Forelimb muscle (tissue), 1 donor: ENCODE data around the gene SSBP4. TPM values are rescaled to one million over a fixed set of nuclear protein-coding genes. Genes with fewer than 3 reads are reported as not detected.

ENCODE experiments used
- DNase-seq: peaks from one replicate; pipeline ENCODE4 v3.0.0-alpha.2; 2013; ENCODE audit warnings: low read depth
- polyA plus RNA-seq: library from polyadenylated mRNA; unstranded; fragments of 120-200 nt; gene quantifications from one replicate; pipeline ENCODE4 v1.2.1, GENCODE V29; 2013; ENCODE audit not compliant: insufficient read length

The SSBP4 gene
- polyA plus RNA-seq, 1 donor = 94.6 TPM

DNA sequence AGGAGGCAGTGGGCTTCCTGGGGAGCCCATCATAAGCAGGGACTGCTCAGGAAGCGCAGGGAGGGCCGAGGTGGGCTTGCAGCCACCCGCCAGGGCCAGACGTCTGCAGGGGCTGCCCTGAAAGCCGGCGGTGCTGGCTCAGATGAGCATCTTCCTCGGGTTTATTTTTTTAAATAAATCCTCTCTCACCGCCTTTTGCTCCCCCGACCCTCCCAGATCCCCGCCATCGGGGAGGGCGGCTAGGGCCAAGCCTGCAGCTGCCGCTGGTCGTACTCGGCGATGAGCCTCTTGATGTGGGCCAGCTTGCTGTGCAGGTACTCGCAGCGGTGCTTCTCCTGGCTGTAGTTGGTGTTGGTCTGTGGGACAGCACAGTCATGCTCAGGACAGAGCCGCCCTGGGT lies 25.3 kb downstream of the SSBP4 start:
- DNase-seq = no peak

DNA sequence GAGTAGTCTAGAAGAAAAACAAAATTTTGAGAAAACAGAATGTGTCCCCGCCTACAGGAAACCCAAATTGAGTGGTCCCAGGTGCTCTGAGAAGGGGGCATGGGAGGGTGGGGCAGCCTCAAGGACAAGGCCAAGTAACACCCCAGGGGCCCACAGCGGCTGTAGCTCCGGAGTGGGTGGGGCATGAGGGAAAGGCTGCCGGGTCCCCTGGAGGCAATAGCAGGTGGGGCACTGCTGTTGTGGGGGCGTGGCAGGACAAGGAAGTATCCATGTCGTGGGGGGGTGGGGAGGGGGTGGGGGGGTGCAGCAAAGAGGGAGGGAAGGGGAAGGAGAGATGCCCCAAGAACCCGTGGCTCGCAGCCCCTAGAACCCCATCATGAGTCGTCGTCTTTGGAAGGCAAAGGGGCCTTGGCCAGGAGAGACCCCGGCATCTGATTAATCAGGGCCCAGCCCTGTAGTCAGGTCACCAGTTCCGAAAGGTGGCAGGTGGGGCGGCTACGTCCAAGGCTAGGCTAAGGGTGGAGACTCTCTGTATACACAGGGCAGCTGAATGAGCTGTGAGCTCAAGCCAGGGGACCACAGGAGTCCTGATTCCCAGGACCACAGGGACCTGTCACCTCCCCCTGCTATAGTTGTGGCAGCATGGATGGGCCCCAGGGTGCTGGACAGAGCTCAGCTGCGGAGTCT lies 26.2 kb downstream of the SSBP4 start:
- DNase-seq = no peak

DNA sequence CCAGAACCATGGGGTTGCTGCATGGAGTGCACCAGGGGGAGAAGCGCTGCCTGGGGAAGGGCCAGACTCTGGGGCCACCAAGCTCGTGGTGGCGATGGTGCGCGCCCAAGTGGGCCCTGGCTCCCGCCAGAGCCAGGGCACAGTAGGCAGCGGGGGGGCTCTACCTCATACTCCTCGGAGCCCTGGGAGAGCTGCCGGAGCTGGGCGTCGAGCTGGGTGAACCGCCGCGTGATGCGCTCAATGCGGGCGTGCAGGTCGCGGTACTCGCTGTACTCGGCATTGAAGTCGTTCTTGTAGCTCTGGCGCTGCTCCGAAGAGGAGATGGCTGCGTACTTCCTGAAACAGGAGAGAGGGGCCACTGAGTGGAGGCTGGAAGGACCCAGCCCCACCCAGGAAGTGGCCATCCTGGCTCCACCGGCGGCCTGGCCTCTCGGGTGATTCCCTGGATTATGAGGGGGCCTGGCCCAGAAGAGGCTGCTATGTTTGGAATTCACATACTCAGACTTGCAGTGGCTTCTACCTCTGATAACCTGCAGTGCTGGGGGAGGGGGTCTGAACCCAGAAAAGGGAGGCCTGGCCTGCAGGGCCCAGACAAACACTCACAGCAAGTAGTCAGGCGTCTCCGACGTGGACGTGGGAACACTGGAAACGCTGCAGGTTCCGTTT lies 27.1 kb downstream of the SSBP4 start:
- DNase-seq = no peak

GRCh38 chr19:18446811-18447359 lies 27.7 kb downstream of the SSBP4 start:
- no peak for DNase-seq

GRCh38 chr19:18449552-18449951 lies 30.4 kb downstream of the SSBP4 start:
- DNase-seq = no peak

DNA sequence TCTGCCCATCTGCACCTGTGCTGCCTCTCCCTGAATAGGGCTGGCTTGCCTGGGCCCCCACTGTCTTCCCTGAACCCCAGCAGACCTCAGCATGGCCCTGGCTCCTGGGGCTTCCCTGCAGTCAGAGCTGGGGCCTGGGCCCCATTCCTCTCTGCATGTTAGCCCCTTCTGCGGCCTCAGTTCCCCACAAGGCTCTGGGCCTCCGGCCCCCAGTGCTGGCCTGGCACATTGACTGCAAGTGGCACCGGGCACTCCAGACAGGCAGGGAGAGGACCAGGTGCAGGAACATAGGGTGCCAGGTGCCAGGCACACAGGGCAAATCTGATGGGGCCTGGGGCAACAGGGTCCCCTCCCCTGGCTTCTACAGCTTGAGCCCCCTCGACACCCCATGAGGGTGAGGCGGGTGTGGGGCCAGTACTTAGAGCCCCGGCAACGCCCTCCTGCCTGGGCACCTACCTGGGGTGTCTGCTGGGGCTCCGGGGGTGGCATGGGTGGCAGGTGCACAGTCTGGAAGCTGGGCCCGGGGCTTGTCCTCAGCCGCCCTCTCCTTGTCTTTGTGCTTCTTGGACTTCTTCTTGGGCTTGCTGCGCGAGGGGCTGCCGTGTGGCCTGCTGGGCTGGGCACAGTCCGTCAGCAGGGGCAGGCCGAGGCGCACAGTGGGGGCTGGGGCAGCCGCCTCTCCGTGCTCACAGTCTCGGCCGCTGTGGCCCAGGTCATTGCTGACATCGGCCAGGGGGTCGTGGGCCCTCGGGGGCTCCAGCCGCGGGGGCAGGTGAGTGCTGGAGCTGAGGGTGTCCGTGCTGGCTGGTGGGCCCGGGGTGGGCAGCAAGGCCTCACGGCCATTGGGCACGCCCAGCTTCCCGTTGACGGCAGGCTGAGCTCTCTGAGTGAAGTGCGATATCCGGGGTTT lies 31.1 kb downstream of the SSBP4 start:
- no peak for DNase-seq

DNA sequence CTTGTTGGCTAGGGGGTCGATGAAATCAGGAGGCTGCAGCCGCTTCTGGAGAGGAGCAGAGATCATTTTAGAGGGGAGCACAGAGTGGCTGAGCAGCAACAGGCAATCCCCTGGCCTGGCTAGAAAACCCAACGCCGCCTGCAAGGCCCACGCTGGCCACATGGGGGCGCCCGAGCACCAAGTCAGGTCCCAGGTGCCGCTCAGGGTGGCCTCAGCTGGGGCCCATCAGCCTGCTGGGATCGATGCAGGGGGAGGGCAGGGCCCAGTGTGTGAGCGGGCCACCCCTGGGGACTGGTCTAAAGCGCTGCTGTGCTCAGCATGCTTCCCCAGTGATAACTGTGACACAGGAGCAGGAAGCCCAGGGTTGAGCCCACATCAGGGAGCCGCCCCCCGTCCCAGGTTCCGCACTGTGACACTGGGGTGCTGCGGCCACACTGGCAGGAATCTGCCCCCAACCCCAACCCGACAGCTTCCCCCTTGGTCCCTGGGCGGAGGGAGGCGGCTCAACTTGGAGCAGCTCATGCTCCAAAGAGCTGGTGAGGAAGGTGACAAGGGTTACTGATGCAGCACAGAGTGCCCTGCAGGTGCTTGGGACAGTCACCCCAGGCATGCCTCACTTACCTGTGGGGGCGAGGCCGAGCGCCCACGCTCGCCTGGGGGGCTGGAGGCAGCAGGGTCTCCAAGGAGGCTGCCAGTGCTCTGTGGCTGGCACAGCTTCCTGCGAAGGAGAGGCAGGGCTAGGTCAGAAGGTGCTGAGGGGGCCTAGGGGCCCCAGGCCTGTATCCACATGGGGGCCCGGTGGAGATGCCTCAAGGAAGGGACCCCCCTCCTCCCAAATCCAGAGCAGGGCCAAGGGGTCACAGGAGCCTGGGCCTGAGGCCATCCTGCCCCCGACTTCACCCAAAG lies 32.0 kb downstream of the SSBP4 start:
- DNase-seq = no peak

DNA sequence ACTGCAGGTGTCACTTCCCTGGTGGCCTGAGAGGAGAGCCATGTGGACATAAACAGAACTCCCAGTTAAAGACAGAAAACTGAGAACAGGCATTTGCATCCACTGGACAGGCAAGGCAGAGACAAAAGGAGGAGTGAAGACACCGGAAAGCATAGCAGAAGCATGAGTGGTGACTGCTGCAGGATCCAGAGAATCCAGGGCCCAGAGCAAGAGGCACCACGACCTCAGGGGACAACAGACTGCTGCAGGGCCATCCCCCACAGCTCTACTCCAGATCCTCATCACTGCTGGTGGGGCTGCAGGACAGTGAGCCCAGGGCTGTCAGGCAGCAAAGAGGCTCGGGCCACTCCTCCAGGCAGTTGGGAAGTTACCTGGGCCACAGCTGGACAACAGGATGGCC lies 33.2 kb downstream of the SSBP4 start:
- DNase-seq = no peak

DNA sequence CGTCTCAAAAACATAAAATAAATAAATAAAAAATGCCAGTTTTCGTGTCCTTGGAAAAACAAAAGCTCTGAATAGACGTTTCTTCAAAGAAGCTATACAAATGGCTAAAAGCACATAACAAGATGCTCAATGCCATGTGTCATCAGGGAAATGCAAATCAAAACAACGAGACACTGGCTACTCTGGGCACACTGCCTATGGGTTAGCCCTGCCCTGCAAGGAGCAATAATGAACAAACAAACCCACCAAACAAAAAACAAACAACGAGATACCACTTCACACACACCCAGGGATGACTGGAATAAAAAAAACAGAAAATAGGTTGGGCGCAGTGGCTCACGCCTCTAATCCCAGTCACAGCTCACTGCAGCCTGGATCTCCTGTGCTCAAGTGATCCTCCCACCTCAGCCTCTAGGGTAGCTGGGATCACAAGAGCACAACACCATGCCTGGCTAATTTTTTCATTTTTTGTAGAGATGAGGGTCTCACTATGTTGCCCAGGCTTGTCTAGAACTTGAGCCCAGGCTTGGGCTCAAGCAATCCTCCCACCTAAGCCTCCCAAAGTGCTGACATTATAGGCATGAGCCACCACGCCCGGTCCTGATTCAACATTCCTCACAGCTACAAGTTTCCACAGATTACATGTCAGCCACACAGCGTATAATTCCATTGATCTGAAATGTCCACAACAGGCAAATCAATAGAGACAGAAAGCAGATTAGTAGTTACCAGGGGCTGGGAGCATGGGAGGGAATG lies 34.2 kb downstream of the SSBP4 start:
- no peak for DNase-seq

- no peak for DNase-seq
Observed at GRCh38 chr19:18456279-18456678, 37.1 kb downstream of the SSBP4 start.

DNA sequence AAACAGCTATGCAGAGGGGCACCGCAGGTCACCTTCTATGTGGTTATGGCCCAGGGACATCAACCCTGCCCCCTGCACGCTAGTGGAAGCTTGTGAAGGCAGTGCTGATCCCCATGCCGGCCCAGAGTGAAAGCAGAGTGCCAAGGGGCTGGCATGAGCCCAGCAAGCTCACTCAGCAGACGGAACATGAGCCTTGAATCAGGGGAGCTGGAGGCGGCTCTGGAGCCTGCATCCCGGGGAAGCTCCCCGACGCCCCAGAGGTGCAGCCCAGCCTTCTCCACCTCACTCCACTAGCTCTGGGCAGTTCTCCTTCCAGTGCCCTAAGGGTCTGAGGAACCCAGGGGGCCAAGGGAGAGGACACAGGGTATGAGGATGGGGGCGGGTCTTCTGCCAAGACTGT lies 37.8 kb downstream of the SSBP4 start:
- DNase-seq = no peak

- DNase-seq = no peak
Observed at GRCh38 chr19:18457483-18458331, 38.5 kb downstream of the SSBP4 start.

DNA sequence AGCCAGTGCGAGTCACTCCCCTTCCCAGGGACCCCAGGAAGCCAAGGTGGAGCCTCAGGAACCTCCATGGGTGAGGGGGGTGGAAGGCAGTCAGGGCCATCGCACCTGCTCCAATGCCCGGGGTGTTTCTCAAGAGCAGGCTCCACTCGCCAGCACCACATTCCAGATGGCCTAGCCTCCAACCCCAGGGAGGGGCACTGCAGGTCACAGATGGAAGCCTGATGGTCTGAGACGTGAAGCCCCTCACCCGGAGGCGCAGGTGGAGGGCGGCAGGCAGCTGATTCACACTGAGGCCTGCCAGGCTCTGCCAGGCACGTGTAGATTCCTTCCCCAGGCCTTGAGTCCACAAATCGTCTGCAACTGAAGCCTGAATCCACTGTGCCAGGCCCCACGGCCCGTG lies 41.7 kb downstream of the SSBP4 start:
- DNase-seq = no peak

- DNase-seq = no peak
Observed at GRCh38 chr19:18461471-18461870, 42.3 kb downstream of the SSBP4 start.

DNA sequence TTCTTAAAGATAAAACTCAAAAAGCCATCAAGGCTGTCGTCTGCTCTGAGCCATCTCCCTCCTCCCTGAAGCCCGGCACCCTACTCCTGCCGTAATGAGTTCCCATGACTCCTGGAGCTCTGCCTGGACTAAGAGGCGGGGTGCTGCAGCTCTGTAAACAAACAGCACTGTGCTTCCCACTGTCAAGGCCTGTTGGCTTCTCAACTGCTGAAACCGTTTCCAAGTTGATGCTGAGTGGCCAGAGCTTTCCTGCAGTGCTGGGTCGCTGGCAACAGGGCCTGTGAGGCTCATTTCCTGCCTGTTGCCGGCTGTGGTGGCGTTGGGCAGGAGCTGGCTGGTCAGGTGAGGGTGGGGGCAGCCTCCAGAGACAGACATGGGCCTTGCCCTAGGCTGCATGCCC lies 45.4 kb downstream of the SSBP4 start:
- DNase-seq = peak; percentile 72

- DNase-seq = no peak
Observed at GRCh38 chr19:18465214-18465963, 46.2 kb downstream of the SSBP4 start.

DNA sequence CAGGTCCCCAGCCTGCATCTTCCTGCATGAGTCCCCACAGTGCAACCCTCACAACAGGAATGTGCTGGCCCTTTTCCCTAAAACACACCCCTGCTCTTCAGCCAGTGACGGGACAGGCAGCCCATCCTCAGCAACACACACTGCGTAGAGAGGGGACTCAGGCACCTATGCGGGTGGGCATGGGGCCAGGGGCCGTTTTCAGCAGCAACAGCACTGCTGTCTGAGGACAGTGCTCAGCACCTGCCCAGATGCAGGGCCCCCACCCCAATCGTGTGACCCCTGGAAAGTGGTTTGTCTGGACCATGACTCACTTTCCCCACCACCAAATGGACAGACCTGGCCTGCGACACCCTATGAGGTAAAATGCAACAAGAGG lies 46.8 kb downstream of the SSBP4 start:
- no peak for DNase-seq

GRCh38 chr19:18466354-18466753 lies 47.2 kb downstream of the SSBP4 start:
- DNase-seq = no peak

DNA sequence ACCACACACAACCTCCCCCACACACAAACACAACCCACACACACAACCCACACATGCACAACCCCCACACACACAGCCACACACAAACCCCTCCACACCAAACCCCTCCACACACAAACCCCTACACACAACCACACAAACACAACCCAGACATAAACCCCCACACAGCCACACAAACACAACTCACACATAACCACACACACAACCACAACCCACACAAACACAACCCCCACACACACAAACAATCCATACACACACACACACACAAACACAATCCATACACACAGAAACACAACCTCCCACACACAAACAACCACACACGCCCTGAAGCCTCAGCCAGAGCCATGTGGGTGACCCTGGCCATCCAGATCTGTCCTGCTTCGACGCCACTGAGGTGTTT lies 48.8 kb downstream of the SSBP4 start:
- no peak for DNase-seq
